Mucosa of rectum (tissue), 2 donors: ENCODE measurements around the gene MOGAT1.

ENCODE experiments used
- H3K27ac ChIP-seq, 2 donors: one replicate each; pipeline ENCODE4 v1.7.0; 2013; ENCODE audit warnings: inconsistent platforms in 2 of 2, low read depth in 2 of 2, low read length in 2 of 2
- H3K27me3 ChIP-seq, 2 donors: one replicate each; pipeline ENCODE4 v1.7.0; 2013; ENCODE audit warnings: low read length in 2 of 2; ENCODE audit not compliant: control insufficient read depth in 2 of 2, insufficient read depth in 2 of 2
- H3K36me3 ChIP-seq, 2 donors: one replicate each; pipeline ENCODE4 v1.7.0; 2013; ENCODE audit warnings: low read length in 2 of 2; ENCODE audit not compliant: control insufficient read depth in 2 of 2, insufficient read depth in 2 of 2
- H3K4me1 ChIP-seq, 2 donors: one replicate each; pipeline ENCODE4 v1.7.0; 2013; ENCODE audit warnings: low read length in 2 of 2, mild to moderate bottlenecking in 1 of 2; ENCODE audit not compliant: control insufficient read depth in 2 of 2, insufficient read depth in 2 of 2
- H3K4me3 ChIP-seq, 2 donors: one replicate each; pipeline ENCODE4 v1.7.0; 2013; ENCODE audit warnings: low read length in 2 of 2
- H3K9ac ChIP-seq, 2 donors: one replicate each; pipeline ENCODE4 v1.7.0; 2013; ENCODE audit warnings: low read length in 2 of 2, low read depth in 1 of 2, mild to moderate bottlenecking in 1 of 2
- H3K9me3 ChIP-seq, 2 donors: one replicate each; pipeline ENCODE4 v1.7.0; 2013; ENCODE audit warnings: low read length in 2 of 2; ENCODE audit not compliant: control insufficient read depth in 2 of 2
- donor health status: healthy.
- donor health status: Normal muscosa, but diverticular disease.

Gene MOGAT1

GRCh38 chr2:222670191-222671038 lies 1.0 kb upstream of the MOGAT1 start:
- Histone ChIP-seq H3K27ac (no peak overlapping the region), H3K27me3 (peaks cover 0 to 5% of the 10 kb centered on the region in 2 donors), H3K36me3 (no peaks in the 10 kb centered on the region), H3K9ac (no peak overlapping the region), H3K4me1 (peaks cover 5 to 9% of the 10 kb centered on the region in 2 donors), H3K9me3 (no peaks in the 10 kb centered on the region), H3K4me3 (no peak overlapping the region)

DNA sequence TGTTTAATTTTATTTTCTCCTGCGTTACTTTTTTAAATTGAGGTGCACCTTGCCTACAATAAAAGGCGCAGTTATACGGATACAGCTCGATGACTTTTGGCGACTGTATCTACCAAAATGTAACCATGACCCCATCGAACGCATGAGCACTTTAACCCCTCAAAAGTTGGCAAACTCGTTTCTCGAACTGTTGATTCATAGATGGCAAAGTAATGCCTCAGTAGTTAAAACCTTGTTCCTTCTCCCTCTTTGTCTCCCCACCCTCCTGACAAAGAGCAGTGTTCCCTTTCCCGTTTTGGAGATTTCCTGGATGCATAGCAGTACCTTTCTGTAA lies 577 bp downstream of the MOGAT1 start:
- Histone ChIP-seq H3K27me3 (peaks cover 0 to 5% of the 10 kb centered on the region in 2 donors), H3K9me3 (no peaks in the 10 kb centered on the region), H3K27ac (no peak overlapping the region), H3K36me3 (no peaks in the 10 kb centered on the region), H3K9ac (peak overlapping the region in 1 of 2 donors; percentile 47), H3K4me1 (peaks cover 5 to 9% of the 10 kb centered on the region in 2 donors), H3K4me3 (peak overlapping the region; percentile 56 to 61)

DNA sequence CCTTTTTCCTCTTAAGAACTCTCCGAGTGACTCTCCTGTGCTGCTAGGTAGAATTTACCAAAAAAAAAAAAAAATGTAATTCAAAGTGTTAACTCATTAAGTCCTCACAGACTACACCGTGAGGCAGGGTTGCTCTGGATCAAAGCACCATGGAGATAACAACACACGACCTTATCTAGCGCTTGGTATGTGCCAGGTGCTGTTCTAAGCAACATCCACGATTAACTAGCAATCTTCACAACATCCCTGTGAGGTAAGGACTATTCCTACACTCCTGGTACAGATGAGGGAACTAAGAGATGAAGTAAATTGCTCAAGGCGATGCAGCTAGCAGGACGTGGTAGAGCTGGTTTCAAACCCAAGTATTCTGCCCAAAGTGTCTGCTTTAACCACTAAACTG lies 1.8 kb downstream of the MOGAT1 start:
- no peak overlapping the region for H3K4me3 ChIP-seq
- no peak overlapping the region for H3K9ac ChIP-seq
- H3K9me3 ChIP-seq = no peaks in the 10 kb centered on the region
- H3K36me3 ChIP-seq = no peaks in the 10 kb centered on the region
- peaks cover 5 to 9% of the 10 kb centered on the region in 2 donors for H3K4me1 ChIP-seq
- peaks cover 0 to 5% of the 10 kb centered on the region in 2 donors for H3K27me3 ChIP-seq
- H3K27ac ChIP-seq = no peak overlapping the region

DNA sequence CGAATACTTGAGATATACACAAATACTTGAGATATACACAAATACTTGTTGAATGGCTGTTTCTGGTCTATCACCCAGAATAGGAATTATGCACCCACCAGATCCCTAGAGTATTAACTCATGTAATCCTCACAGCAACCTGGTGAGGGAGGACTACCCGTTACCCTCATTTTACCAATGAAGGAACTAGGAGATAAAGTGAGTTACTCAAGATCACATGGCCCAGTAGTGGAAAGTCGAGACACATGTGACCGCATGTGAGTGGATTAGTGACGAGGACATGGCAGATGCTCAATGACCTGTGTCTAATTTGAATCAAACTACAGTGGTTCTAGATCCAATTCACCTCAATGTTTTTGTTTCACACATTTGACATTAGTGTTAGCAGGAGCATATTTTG lies 2.4 kb downstream of the MOGAT1 start:
- H3K27me3 ChIP-seq = peaks cover 0 to 5% of the 10 kb centered on the region in 2 donors
- peaks cover 5 to 9% of the 10 kb centered on the region in 2 donors for H3K4me1 ChIP-seq
- no peak overlapping the region for H3K4me3 ChIP-seq

GRCh38 chr2:222677981-222678380 lies 6.5 kb downstream of the MOGAT1 start:
- no peak overlapping the region for H3K9ac ChIP-seq
- no peaks in the 10 kb centered on the region for H3K36me3 ChIP-seq

More for the DNA sequence above, 2.4 kb downstream of the MOGAT1 start:
- Histone ChIP-seq H3K9ac (no peak overlapping the region), H3K36me3 (no peaks in the 10 kb centered on the region), H3K9me3 (no peaks in the 10 kb centered on the region), H3K27ac (no peak overlapping the region)

DNA sequence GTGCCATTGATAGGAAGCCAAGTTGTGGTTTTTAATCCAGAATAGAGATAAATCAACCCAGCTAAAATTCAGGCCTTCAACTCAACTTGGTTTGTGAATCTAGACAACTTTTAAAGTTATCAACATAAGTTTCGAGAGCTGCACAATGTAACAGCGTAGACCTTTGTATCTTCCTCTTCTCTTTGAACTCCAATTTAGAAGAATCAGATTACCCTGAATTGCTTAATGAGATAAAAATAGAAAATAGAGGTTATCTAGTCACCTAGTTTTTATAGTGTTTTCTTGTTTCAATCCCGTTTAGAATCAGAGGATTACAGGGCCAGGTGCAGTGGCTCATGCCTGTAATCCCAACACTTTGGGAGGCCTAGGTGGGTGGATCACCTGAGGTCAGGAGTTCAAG lies 12.3 kb downstream of the MOGAT1 start:
- no peaks in the 10 kb centered on the region for H3K27me3 ChIP-seq
- no peak overlapping the region for H3K4me3 ChIP-seq
- no peaks in the 10 kb centered on the region for H3K9me3 ChIP-seq
- H3K9ac ChIP-seq = no peak overlapping the region
- no peak overlapping the region for H3K27ac ChIP-seq
- H3K36me3 ChIP-seq = no peaks in the 10 kb centered on the region
- no peaks in the 10 kb centered on the region for H3K4me1 ChIP-seq

More at GRCh38 chr2:222677981-222678380, 6.5 kb downstream of the MOGAT1 start:
- Histone ChIP-seq H3K9me3 (no peaks in the 10 kb centered on the region), H3K4me1 (no peaks in the 10 kb centered on the region), H3K4me3 (no peak overlapping the region), H3K27me3 (no peaks in the 10 kb centered on the region), H3K27ac (no peak overlapping the region)

- Histone ChIP-seq H3K27ac (no peak overlapping the region), H3K9ac (no peak overlapping the region), H3K9me3 (no peaks in the 10 kb centered on the region), H3K4me1 (no peaks in the 10 kb centered on the region), H3K4me3 (no peak overlapping the region), H3K36me3 (no peaks in the 10 kb centered on the region), H3K27me3 (no peaks in the 10 kb centered on the region)
Measured at GRCh38 chr2:222686086-222686750, 14.8 kb downstream of the MOGAT1 start.

GRCh38 chr2:222688917-222689316 lies 17.5 kb downstream of the MOGAT1 start:
- H3K36me3 ChIP-seq = no peaks in the 10 kb centered on the region
- no peaks in the 10 kb centered on the region for H3K4me1 ChIP-seq
- H3K9ac ChIP-seq = no peak overlapping the region
- no peaks in the 10 kb centered on the region for H3K9me3 ChIP-seq
- no peak overlapping the region for H3K4me3 ChIP-seq
- H3K27ac ChIP-seq = no peak overlapping the region
- H3K27me3 ChIP-seq = no peaks in the 10 kb centered on the region

- Histone ChIP-seq H3K9ac (no peak overlapping the region), H3K27me3 (no peaks in the 10 kb centered on the region), H3K9me3 (no peaks in the 10 kb centered on the region), H3K36me3 (no peaks in the 10 kb centered on the region), H3K4me3 (no peak overlapping the region), H3K27ac (no peak overlapping the region), H3K4me1 (no peaks in the 10 kb centered on the region)
Measured at GRCh38 chr2:222689322-222689721, 17.9 kb downstream of the MOGAT1 start.

- Histone ChIP-seq H3K9ac (no peak overlapping the region), H3K4me3 (no peak overlapping the region), H3K27me3 (no peaks in the 10 kb centered on the region), H3K36me3 (no peaks in the 10 kb centered on the region), H3K27ac (no peak overlapping the region), H3K4me1 (no peaks in the 10 kb centered on the region), H3K9me3 (no peaks in the 10 kb centered on the region)
Measured at GRCh38 chr2:222690564-222691200, 19.2 kb downstream of the MOGAT1 start.
